ENCODE measurements around the gene HOXA3.

The HOXA3 gene

DNA sequence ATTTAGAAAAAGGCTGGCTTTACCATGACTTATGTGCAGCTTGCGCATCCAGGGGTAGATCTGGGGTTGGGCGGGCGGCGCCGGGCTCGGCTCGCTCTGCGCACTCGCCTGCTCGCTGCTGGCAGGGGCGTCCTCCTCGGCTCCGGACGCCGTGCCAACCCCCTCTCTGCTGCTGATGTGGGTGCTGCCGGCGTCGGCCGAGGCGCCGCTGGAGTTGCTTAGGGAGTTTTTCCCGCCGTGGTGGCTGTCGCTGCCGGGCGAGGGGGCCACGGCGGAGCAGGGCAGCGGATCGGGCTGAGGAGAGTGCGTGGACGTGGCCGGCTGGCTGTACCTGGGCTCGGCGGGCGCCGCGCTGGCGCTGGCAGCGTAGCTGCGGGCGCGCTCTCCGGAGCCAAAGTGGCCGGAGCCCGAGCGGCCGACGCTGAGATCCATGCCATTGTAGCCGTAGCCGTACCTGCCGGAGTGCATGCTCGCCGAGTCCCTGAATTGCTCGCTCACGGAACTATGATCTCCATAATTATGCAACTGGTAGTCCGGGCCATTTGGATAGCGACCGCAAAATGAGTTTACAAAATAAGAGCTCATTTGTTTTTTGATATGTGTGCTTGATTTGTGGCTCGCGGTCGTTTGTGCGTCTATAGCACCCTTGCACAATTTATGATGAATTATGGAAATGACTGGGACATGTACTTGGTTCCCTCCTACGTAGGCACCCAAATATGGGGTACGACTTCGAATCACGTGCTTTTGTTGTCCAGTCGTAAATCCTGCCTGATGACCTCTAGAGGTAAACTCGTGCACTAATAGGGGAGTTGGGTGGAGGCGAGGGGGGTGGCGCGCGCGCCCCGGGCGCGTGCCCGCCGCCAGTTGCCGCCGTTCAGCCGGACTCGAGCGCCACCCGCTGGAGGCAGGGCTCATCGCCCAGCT is 9.1 kb downstream of the HOXA3 start, which contains the start of gene HOXA5:
TSS of gene HOXA5 (minus strand) at position 659 of the 927 bp plus-strand sequence. CDS start at position 585, 74 bp downstream.
- DNase-seq (ENCODE audit: low read depth), result no peak

DNA sequence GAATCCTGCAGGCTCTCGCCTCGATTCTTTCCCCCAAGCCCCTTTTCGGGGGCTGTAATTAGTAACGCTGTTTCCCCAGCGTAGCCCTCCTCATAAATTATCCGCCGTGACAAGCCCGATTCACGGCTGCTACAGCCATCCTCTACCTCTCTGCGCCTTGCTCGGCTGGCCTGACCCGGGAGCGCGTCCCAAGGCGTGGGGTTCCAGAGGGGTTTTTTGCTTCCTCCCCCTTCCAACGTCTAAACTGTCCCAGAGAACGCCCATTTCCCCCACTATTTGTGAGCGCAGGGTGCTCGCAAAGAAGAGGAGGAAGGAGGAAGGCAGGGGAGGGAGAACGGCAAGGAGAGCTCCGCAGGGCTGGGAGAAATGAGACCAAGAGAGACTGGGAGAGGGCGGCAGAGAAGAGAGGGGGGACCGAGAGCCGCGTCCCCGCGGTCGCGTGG is 9.8 kb downstream of the HOXA3 start:
- DNase-seq (ENCODE audit: low read depth), result no peak

DNA sequence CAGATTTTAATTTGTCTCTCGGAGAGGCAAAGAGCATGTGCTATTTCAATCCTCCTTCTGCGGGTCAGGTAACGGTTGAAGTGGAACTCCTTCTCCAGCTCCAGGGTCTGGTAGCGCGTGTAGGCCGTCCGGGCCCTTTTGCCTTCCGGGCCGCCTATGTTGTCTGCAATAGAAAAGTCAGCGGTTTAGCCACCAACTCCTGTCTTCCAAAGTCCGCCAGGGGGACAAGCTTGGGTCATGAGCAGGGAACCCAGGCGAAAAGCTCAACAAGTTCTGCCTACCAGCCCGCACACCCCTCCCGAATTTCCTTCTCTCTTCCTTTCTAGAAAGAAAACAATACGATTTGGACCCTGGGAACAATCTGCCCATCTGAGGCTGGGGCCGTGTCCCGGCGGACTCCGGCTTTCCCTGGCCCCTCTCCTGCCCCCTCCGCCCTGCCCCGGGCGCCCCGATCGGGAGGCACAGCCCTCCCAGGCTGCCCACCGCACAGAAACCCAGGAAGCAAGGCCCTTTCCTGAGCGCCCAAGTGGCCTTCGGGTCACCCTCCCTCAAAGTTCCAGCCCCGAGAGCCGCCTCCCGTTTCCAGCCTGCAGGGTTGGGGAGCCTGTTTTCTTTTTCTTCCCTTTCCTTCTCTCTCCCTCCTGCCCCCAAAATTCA is 10.3 kb downstream of the HOXA3 start:
- no peak for DNase-seq (ENCODE audit: low read depth)

DNA sequence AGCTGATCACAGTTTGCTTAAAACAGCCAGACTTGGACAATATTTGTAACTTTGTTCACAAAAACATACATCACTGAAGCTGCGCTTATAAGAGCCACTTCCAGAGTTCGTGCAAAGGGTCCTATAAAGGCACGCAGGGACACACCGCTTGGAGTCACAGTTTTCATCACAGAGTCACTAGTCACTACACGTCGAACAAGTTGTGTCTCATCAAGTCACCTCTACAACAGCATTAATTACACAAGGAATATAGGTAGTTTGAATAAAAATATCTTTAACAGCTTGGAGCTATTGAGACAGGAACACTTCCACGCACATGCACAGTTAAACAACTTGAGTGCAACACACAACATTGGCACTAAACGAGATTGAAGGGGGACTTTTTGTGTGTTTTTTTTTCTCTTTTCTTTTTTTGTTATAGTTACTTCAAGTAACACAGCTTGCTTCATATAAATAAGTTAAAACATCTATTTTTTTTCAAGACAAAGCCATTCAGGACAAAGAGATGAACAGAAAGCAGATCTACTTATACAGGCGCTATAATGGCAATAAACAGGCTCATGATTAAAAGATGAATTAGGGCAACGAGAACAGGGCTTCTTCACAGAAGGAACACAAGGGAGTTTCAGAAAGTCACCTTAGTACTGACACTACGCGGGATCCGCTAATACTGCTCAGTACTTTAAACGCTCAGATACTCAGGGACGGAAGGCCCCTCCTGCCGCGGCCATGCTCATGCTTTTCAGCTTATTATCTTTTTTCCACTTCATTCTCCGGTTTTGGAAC is 11.1 kb downstream of the HOXA3 start:
- DNase-seq (ENCODE audit: low read depth), result no peak

DNA sequence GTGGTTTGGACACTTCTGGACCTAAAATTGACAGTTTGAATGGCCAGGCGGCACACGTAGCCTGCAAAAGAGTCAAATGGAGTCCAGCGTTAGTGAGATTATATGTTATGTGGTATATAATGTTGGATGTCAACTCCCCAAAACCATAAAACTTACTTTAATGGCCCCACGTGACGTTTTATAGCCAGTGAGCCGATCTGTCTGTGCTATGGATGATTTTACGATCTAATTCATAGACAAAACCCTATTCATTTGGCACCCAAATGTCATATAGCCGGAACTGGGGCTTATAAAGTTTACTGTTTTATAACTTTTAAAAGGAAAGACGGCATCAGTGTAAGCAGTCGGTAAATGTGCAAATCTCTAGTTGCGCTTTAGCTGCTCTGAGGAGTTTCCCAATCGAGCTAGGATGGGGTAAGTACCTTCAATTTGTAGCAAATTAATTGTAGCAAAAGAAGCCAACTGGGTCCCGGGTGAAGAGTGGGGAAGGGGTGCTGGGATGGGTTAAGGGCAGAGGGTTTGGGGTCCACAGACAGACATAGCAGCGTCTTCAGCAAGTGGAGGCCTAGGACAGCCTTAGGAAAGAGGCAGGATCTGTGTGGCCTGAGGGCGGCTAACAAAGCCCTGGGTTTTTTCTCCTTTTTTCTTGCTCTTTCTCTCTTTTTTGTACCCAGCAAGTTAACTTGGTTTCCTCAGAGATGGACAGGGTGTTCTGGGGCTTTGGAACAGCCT is 12.1 kb downstream of the HOXA3 start:
- no peak for DNase-seq (ENCODE audit: low read depth)

- DNase-seq (ENCODE audit: low read depth), result no peak
Measured at GRCh38 chr7:27139334-27140125, 12.9 kb downstream of the HOXA3 start.

GRCh38 chr7:27138985-27139333 is 13.4 kb downstream of the HOXA3 start:
- DNase-seq (ENCODE audit: low read depth), result no peak

DNA sequence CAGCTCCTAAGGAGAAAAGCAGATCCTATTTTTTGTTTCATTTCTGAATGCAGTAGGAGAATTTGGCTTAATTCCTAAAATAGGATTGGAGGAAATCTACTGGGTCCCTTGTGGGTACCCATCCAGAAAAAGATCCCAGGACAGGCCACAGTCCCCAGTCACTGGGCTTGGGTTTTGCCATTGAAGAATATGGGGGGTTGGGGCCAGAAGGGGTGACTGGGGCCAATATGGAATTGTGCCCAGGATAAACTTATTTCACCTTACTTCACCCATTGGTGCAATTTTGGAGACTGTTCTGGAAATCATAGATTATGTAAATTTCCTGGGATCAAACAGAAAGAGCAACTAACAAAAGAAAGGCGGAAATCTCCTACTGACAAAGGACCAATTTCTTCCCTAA is 13.9 kb downstream of the HOXA3 start:
- no peak for DNase-seq (ENCODE audit: low read depth)

- DNase-seq (ENCODE audit: low read depth), result no peak
Measured at GRCh38 chr7:27137640-27138315, 14.6 kb downstream of the HOXA3 start.

DNA sequence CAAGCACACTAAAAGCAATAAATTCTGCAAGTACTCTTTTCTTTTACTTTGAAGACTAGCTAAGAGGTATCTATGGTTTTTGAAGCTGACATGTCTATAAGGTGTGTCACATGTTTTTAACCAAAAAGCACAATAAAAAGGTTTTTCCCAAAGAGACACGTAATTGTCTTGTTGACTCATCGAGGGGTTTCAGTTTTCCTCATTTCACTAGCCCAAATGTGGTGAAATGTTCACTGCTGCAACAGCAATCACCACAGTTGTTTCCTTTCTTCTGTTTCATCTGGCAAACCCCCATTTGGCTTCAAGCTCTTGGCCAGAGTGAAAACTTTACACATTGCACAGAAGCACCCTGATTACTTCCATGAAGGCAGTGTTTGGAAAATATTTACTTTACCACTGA is 18.0 kb downstream of the HOXA3 start:
- no peak for DNase-seq (ENCODE audit: low read depth)

- DNase-seq (ENCODE audit: low read depth), result no peak
Measured at GRCh38 chr7:27133409-27134231, 18.8 kb downstream of the HOXA3 start.

DNA sequence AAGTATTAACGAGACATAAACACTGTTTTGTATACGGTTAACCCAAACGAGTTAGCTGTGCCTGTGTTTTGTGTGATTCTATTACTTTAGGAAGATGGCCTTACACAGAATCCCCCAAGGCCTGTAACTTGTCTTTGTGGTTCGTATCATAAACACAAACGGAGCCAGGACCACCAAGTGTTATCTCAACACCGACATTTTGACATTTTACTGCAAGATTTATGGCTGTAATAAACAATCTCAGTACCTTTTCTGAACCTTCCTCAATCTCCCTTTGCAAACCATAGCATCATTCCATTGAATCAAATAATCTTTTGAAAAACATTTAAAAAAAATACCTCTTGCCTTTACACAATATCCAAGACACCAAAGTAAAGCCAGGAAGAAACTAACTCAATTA is 19.4 kb downstream of the HOXA3 start:
- no peak for DNase-seq (ENCODE audit: low read depth)

- no peak for DNase-seq (ENCODE audit: low read depth)
Measured at GRCh38 chr7:27132214-27132613, 20.2 kb downstream of the HOXA3 start.

GRCh38 chr7:27131390-27131819 is 21.0 kb downstream of the HOXA3 start:
- no peak for DNase-seq (ENCODE audit: low read depth)

GRCh38 chr7:27130540-27131389 is 21.6 kb downstream of the HOXA3 start, which contains the start of gene HOXA4:
TSS of gene HOXA4 (minus strand) at chr7:27130757. CDS start at chr7:27130733, 24 bp downstream.
- DNase-seq (ENCODE audit: low read depth), result peak; percentile 55

DNA sequence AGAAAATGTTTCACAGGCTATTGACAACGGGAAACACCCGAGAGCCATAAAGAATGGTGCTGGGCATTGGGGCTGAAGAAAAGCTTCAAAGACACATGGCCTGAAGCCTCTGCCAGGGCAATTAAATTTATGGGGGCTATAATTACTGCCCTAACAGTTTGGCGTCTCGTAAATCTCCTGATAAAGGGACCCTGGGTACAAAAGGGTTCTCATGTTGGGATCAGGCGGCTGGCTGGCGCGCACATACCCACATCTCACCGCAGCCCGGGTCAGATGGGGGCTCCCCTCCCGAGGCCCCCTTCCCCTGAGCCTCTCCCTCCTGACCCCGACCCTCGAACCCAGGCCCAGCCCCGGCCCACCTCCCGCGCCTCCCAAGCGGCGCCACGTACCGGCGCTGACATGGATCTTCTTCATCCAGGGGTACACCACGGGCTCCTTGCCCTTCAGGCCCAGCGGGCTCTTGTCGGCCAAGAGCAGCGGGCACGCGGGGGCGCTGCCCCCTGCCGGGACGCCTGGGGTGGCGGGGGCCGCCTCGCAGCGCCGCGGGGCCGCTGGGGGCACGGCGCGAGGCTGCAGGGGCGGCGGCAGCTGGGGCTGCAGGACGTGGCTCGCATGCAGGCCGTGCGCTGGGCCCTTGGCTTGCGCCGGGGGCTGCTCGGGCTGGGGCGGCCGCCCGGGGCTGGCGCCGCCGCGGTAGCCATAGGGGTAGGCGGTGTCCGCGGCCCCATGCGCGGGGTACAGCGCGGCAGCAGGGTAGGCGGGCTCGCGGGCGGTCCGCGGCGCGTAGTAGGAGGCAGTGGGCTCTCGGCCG is 22.4 kb downstream of the HOXA3 start:
- DNase-seq (ENCODE audit: low read depth), result no peak

Data from stimulated activated CD4-positive, alpha-beta T cell treated with anti-CD3 and anti-CD28 coated beads, Interleukin-2, amount 100 ng/mL, for 4 hours (primary cell).